NCI-H460 (cell line): ENCODE results near the gene PCGF2. TPM values are rescaled to one million over a fixed set of nuclear protein-coding genes. Genes with fewer than 3 reads are reported as not detected.
A peak's percentile ranks its signal among the peaks of the same experiment; 100 is the strongest.

ENCODE experiments used
- DNase-seq: peaks from one replicate; pipeline ENCODE4 v3.0.0-alpha.2; 2016; ENCODE audit warnings: low read depth; ENCODE audit errors: extremely low read depth
- total RNA-seq: library from RNA; depleted of rRNA; stranded (reverse); fragments of >200 nt; shearing (Covaris generic); gene quantifications from 2 replicates; pipeline ENCODE4 v1.2.3, GENCODE V29; 2014

The PCGF2 gene
- total RNA-seq, 1 experiment from 2014 or later = 10.4 TPM

DNA sequence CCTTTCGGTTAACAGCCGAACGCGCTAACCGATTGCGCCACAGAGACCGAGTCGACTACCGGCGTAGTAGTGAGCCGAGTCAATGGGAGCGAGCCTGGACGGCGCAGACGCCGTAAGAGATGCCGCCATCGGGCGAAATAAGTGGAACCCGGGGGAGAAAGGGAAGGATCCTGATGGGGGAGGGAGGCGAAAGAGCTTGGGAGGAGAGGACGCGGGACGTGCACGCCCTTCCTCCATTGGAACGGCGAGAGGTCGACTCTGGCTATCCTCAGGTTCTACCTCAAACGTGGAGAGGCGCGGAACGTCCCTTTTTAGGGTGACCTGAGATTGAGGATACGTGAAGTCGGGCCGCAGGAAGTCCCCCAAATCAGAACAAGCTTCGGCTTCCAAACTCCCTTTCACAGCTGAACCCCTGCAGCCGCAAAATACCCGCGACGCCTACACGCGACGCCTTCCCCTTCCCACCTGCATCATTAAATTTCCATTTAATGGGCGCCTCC is 3.7 kb upstream of the PCGF2 start:
- DNase-seq = peak; percentile 86

DNA sequence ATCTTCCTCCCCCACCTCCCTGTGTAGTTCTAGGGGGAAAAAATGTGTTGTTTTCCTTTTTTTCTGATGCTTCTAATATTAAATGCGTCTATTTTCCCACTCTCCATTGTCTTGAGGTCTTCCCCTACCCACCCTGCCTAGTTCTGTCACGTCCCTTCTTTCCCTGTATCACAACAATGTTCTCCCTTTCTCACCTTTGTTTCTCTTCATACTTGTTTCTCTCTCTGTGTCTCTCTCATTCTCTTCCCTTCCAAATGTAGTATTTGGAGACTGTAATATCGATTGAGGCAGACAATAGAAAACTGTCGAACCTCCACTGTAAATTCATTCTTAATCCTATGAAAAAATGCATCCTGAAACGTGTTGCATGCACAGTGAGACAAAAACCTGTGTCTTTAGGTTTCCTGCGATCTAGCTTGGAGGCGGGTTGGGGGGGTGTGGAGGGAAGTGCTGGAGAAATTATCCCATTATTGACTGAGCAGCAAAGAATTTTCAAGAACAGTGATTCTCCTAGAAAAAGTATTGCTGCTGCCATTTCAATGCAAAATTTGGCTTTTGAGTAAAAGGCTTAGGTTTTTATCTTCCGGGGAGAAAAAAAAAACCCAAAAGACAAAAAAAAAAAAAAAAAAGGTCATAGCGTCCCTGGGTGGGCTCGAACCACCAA is 3.1 kb upstream of the PCGF2 start:
- no peak for DNase-seq

DNA sequence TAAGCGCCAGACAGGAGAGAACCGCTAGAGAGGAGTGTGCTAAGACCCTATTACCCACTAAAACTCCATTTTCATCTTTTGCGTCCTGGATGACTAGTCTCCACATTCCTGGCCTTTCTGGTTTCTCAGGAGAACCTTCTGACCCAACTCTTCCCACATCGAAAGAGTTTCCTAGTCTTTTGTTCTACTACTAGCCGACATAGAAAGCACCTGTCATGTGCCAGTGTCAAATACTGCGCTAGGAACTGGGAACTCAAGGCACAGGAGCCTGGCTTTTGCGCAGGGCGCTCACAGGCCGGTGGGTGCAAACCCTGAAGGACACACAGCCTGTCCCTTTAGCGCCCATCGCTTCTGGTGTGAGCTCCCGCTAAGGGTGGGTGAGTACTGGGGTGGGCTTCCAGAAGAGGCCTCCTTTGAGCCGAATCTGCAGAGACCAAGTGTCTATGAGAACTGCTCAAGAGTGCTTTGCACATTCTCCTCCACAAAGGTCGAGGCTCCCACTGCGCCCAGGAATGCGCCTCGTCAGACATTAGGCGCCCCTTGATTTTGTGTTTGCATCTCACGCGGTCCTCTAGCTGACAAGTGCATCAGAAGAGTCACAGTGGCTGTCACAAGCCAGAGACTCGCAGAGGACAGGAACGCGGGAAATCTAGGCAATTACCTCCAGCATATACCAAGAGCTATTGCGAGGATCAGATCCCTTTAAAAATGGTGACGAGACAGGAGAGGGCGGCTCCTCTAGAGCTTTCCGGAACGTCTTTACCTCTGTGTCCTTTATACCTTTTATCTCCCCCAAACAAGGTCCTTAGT is 2.4 kb upstream of the PCGF2 start:
- DNase-seq = no peak

DNA sequence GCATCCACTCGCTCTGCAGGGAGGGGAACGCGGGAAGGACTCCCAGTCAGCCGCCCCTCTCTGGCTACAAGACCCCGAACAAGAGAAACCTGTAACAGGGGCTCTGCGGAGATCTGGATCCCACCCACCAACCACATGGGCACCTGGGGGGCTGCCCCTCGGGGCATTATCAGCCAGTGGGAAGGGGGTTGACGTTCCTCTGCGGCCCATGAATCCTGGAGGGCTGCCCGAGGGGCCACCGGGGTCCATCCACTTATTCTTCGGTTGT is 1.8 kb upstream of the PCGF2 start:
- no peak for DNase-seq

DNA sequence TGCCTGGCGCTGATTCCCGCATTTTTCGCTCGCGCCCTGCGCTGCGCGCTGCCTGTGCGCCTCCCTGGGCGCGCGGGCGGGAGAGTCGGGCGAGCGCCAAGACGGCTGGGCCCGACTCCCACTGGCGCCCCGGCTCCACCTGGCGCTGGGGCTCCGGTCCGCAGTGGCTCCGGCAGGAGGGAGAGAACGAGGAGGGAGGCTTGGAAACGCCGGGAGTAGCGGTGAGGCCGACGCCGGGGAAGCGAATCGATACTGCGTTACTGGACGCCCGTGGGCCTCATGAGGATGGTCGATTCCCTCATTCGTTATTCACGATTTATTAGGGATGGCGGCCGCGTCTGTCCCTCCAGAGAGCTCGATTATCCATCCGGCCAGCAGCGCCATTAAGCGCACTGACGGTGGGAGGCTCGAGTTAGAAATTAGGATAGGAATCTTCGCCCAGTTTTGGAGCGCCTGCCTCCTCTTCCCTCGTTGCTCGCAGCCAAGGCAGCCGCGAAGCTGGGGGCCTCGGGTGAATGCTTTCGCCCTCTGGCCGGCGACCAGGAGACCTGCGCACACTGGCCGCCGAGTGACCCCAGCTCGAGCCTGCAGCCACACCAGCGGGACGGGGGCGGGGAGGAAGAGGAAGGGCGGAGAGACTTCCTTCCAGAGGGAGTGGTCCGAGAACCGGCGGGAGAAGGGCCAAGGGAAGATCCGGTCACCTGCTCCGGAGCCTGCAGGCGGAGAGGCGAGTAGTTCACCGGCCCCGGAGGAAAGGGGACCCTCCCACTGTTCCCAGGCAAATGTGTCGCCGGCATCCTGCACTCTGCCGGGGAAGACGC is 1.3 kb upstream of the PCGF2 start:
- DNase-seq = peak; percentile 76

DNA sequence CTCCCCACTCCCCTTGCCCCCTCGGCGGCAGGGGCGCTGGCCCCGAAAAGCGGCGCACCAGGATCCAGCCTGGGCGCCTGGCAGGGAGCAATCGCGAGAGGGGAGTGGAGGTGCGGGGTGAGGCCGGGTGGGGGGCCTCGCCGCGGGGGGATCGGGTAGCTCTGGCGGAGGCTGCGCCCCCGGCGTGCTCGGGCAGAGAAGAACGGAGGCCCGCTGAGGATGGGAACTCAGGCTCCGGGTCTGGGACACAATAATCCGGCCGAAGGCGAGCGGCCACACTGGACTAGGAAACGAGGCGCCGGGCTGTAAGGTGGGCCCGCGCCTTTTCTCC is 721 bp upstream of the PCGF2 start:
- no peak for DNase-seq

DNA sequence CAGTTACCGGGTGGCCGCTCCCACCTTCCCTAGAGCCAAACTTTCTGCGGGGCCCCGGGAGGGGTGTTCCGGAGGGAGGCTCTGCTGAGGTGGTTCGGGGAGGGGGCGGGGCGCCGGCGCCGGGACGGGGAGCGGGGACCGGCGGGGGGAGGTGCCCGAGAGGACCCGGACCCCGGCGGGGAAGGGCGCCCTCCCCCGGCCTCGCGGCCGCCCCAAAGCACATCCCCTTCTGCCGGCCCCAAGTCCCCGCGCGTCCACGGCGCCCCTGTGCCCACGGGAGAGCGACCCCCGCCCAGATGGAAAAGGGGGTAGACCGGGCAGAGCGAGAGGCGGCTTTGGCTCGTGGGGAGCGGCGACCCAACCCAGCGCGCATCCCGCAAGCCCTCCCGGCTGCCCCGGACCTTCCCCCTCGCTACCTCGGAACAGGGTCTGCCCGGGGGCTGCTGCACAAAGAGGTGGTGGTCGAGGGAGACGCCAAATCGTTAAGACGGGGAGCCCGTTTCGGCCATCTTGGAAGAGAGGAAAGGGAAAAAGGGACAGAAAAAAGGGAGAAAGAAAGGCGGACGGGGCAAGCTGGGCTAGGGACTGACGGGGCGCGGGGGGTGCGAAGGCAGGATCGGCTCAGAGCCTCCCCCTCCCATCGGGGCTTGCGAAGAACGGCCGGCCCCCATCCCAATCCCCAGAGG is 530 bp downstream of the PCGF2 start:
- no peak for DNase-seq

DNA sequence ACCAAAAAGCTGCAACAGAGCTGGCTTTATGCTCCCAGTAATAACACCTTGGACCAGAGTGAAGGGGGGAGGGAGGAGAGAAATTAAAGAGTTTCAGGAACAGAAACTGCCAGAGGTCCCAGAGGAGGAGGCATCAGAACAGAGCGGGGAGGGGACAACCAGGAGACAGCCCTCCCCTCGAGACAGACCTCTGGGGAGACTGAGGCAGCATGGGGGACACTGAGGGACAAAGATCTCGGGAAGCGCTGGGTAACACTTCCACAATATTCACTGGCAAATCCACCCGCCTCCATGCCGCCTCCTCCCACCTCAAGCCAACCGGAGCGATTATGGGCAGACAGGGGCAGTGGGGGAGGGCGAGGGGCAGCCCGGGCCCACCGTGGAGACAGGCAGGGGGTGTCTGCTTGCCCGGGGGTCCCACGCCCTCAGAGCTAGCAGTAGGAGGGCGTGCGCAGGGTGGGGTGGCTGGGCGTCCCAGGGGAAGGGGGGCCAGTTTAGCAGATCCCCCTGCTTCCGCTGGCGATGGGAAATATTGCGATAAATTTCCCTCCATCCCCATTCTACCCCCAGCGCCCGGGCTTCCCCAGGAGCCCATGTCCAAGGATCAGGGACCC is 1.2 kb downstream of the PCGF2 start:
- DNase-seq = no peak

DNA sequence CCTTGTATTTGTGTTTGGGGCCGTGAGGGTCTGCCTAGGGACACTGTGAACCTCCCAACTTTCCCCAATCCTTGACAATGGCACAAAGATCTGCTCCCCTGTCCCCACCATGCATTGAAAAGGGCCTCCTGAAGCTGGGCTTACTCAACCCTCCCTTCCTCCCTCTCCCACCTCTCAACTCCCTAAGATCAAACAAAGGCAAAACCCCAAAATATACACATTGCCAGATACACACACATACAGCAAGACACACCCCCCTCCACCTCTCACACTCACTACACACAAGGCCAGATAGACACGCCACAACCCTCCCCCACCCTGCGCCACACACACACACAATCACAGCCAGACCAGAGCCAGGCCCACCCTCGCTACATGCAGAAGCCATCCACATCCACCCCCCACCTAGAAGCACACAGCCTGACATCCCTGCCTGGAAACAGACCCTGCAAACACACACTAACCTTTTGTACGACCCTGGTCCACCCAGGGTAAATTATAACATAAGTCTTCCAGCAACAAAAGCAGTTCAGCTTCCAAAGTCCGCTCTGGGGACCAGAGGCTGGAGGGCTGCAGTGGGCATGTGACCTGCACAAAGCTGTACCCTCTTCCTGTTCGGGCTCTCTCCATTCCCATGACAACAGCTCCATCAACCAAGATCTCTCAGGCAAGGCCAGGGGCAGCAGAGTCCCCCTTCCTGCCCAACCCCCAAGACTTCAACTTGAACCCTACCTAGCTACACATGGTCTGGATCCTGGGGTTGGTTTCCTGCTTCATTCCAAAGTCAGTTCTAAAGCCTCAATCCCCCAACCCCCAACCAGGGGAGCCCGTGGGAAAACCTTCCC is 1.9 kb downstream of the PCGF2 start:
- DNase-seq = no peak

DNA sequence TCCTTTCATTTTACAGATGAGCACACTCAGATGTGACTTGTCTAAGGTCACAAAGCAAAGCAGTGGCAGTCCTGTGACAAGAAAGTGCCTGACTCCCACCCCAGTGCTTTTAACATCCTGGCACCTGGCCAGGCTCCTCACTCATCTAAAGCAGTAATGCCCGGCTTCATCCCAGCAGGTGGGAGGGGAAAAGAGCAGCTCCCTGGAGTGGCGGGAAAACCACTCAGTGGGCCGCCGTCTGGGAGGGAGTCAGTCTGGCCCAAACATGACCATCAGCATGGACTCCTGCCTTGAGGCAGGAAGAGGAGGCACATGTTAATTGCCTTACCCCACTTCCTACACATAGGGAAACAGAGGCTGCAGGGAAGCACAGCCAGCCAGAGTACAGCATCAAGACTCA is 2.6 kb downstream of the PCGF2 start:
- no peak for DNase-seq

DNA sequence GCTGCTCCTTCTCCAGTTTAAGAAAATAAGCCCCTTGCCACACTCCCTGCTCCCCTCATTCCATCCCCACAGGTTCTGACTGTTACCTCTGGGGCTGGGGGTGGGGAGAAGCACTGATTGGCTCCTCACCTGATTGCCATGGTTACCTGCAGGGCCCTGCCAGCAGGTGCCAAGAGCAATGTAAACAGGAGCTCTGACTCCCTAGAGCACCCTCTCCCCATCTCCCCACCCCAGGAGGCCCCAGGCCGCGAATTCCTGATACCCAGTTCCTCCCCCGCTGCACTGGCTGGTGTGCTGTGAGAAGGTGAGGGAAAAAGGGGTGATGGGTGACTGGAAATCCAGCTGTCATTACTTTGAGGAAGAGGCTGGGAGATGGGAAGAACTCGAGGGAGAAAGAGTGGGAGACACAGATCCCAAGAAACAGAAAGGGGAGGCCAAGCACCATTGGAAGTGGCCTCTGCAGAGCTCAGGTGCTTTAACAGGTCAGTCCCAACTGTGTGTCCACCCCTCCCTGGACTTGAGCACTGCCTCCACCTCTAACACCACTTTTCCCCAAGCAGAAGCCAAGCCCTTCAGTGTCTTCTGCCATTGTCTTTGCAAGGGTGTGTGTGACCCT is 4.5 kb downstream of the PCGF2 start:
- no peak for DNase-seq

DNA sequence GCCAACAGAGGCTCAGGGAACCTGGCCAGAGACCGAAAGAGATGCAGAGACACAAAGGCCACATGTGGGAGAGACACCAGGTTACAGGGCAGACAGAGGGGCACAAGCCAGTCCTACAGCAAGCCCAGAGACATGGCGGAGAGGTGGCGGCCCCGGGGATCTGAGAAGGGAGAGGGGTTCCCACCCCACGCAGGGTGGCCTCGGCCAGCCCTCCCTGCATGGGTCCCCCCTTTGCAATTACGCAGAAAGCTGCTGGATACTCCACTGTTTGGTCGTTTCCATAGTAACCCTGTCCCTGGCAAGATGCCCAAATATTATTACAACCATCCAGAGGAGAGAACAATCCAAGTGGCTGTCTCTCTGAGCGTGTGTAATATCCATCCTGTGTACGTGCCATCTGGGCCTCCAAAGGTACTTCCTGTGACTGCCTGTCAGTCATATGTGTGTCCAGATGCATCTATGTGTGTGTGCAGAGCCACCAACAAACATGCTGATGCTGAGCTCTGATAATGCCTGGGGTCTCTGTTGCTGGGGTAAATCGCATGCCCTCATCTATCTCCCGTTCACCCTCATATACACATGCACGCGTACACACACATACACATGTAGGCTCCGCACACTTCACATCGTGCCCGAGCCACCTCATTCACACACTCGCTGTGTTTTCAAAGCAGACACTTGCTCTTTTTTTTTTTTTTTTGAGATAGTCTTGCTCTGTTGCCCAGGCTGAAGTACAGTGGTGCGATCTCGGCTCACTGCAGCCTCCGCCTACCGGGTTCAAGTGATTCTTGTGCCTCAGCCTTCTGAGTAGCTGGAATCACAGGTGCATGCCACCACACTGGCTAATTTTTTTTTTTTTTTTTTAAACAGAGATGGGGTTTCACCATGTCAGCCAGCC is 5.5 kb downstream of the PCGF2 start:
- no peak for DNase-seq

DNA sequence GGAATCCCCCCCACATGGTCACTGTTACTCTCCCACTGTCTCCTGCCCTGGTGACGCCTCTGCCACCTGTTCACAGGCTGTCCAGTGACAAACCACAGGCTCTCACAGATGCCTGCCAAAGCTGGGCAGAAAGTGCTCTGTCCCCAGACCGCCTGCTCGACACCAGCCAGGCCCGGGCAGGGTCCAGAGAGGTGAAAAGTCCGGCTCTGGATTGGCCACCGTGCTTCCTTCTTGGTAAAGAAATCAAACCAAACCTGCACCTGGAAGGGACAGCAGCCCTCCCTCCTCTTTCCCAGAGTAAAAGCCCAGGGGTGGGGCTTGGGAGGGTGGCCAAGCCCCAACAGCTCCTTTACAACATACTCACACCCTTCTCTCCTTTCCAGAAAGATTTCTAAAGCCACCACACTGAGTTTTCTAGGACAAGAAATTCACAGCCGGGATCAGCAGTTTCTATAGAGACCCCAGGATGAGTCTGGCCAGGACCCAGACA is 6.2 kb downstream of the PCGF2 start:
- no peak for DNase-seq

DNA sequence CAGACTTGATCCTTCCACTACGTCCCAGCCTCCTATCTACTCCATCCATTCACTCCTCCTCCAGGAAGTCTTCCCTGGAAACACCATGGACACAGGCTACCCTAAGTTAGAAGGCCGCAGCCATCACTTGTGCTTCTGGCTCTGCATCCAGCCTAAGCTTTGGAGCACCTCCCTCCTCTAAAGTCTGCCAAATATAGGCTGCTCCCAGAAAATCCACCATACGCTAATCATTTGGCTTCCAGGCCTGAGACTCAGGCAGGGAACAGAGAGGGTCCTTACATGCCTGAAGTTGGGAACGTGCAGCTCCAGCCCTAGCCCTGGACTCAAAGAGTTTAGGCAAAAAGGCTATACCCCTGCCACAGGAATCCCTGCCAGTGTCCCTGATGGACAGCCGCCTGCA is 6.7 kb downstream of the PCGF2 start:
- no peak for DNase-seq

DNA sequence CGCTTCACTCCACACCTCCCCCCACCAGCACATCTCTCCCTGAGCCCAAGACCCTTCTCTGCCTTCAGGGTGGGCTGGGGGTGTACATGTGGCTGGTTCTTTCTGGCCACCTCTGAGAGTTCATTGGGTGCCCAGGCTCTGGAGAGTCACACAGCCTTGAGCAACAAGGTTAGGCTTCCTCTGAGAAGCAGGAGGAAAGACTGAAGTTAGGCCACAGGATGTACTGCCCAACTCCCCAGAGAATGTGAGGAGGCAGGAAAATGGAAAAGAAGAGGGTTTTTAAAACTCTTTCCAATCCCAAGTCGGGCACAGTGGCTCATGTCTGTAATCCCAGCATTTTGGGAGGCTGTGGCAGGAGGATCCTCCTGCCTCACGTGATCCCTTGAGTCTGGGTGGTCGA is 7.3 kb downstream of the PCGF2 start:
- no peak for DNase-seq

DNA sequence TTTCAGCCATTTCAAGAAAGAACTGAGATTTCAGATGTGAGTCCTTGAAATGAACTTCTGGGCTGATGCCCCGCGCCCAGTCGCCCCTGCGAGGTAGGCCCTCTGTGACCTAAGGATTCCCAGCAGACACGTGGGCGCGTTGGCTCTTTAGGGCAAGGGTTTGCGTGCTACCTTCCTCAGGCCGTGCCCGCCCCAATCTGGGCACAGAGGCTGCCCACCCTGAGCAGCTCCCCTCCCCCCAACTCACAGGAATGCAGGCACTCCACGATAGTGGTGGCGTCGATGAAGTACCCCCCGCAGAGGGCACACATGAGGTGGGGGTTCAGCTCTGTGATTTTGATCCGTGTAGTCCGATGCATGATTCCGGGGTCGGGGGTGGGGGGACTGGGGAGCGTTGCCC is 8.1 kb downstream of the PCGF2 start:
- no peak for DNase-seq

DNA sequence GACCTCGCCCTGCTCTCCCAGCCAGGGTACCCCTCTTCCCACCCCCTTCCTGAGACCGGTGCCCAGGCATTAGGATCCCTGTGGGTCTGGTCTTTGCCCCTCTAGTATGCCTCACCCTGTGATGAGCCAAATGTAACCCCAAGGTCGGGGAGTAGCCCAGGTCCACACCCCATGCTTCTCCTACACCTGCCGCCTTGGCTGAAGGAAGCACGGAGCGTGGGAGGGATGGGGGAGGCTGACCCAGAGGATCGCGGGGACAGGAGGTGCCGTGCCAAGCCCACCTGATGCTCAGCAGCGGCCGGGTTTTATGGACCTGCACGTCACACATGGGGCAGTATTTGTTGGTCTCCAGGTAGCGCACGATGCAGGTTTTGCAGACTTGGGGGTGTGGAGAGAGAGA is 8.8 kb downstream of the PCGF2 start:
- DNase-seq = no peak

DNA sequence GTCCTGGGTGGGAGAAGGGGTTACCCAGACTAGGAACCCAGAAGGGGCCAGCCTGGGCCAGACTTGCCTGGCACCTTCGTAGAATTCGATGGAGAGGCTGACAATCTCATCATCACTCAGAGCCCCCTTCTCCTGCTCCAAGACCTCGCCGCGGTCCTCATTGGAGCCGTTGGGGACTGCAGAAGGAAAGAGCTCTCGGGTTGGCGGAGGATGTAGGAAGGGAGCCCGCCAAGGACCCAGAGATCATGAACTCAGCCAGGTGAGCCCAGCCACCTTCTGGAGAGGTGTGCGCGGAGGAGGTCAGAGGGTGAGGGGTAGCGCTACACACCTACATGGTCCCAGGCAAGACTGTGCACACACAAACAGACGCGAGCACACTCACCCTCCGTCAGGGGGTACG is 9.4 kb downstream of the PCGF2 start:
- no peak for DNase-seq
